Inferior parietal cortex (tissue), 1 donor: ENCODE results near the gene CYB561A3.

Experiments
- DNase-seq: peaks from one replicate; pipeline ENCODE4 v3.0.0-alpha.2; 2016; ENCODE audit errors: extremely low spot score

Gene CYB561A3

GRCh38 chr11:61369372-61370348 lies 8.0 kb upstream of the CYB561A3 start:
- no peak for DNase-seq

- DNase-seq: no peak
Observed at GRCh38 chr11:61368646-61369045, 7.0 kb upstream of the CYB561A3 start.

DNA sequence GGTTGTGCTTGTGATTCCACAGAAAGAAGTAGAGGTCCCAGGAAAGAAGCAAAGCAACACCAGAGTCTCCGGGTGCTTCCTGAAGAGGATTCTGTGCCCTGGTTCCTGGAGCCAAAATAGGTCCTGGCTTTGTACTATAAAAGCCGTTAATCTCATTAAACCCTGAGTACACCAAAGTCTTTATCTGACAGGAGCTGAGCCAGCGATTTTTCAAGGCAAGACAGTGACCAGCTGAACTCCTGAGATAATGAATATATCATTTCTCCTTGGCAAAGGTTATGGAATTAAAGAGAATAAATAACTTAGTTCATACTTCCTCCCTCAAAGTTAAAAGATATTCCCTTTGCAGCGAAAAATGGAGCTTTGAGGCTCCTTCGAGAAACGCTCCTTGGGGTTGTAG lies 5.7 kb upstream of the CYB561A3 start:
- DNase-seq: no peak

DNA sequence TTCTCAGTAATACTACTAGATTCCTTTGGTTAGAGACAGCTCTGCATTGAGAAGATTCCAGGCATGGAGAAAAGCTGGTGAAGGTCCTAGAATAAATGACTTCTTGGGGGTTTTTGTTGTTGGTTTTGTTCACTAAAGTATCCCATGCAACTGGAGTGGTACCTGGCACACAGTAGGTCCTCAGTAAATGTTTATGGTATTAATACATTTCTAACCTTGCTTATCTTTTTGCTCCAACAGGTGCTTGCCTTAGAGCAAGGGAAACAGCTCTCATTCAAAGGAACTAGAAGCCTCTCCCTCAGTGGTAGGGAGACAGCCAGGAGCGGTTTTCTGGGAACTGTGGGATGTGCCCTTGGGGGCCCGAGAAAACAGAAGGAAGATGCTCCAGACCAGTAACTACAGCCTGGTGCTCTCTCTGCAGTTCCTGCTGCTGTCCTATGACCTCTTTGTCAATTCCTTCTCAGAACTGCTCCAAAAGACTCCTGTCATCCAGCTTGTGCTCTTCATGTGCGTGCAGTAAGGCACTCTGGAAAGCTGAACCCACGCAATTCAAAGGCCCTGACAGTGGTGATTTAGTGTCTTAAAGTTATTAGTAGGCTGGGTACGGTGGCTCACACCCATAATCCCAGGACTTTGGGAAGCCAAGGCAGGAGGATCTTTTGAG lies 2.5 kb upstream of the CYB561A3 start:
- no peak for DNase-seq

DNA sequence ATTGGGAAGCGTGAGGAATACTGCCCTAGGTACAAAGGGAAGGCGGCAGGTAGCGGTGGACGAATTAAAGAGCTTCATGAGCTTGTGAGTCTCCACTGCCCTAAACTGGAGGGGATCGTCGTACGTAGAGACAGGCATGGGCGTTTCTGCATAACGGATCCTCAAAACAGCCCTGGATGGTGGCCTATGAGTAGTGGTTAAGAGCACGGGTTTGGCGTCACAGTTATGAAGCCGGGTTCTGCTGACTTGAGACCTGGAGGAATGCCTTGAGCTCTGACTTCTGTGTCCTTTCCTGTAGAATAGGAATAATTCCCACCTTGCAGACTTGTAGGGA lies 827 bp upstream of the CYB561A3 start:
- no peak for DNase-seq

DNA sequence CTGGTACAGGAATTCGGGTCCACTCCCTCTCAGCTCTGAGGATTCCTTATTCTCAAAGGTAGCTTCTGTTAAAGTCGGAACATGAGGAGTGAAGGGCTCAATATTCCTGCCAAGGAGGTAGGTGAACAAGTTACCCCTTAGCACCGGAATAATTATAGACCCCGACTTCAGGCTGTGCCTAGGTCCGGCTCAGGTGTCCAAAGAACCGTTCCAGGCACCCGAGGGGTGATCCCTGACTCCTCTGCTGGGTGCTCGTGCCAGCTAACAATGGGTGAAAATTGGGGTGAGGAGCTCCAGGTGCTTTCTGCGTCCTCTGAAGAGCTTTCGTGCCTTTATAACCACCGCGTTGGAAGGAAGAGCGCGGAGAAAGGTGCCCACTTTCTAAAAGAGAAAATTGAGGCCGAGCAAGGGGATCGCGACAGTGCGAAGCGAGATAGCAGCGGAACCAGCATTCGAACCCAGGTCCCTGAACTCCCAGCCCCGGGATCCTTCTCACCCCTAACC lies 393 bp downstream of the CYB561A3 start:
- no peak for DNase-seq

- DNase-seq: no peak
Observed at GRCh38 chr11:61359516-61359915, 2.2 kb downstream of the CYB561A3 start.

DNA sequence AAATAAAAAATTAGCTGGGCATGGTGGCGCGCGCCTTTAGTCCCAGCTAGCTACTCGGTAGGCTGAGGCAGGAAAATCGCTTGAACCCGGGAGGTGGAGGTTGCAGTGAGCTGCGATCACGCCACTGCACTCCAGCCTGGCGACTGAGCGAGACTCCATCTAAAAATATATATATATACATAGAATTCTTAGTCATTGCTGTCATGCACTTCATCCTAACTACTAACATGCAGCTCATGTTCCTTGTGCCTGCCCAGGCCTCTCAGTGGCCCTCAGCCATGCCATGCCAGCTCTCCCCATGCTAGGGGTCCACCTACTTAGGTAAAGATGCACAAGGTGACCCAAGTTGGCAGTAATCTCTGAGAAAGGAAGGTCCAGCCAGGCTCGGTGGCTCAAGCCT lies 3.1 kb downstream of the CYB561A3 start:
- DNase-seq: no peak

GRCh38 chr11:61357894-61358239 lies 3.8 kb downstream of the CYB561A3 start:
- no peak for DNase-seq

DNA sequence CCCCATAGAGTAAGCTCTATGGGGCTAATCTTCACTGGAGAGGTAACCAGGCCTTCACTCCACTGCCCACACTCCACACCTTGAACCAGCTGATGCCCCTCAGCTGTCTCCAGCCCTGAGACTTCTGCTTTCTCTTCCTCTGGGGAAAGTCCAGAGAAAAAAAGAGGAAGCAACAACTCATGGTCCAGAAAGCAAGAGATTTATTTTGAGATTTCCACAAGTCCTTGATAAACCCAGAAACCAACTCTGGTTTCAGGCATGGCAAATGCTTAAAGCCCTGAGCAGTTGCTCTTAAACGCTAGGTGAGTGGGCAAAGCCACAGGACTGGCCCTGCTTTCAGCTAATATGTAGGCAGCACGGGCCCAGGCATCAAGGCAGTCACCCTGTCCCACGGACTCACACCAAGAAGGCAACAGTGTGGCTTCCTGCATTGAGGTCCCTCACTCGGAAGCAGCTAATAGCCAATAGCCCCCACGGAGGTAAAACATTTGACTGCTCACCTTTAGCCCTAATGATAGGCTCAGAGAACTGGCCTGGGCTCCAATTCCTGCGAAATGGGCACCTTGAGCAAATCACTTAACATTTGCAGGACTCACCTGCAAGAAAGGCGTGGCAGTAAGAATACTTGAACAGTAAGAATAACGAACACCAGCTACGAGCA lies 4.3 kb downstream of the CYB561A3 start:
- no peak for DNase-seq

DNA sequence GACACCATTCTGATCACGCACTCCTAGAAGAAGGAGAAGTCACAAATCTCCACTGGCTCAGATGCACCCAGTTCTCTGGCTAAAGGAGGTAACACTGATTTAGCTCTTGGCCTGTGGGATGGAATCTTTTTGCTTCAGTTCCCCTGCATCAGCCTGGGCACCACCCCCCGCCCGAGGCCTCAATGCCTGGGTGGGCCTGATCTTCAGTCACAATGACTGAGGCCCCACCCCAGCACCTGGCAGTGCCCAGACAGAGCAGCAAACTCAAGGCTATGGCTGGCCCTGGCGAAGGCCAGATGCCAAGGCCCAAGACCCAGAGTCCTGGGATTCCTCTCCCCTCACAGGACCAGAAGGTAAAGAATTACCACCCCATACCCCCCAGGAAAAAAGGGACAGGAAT lies 5.0 kb downstream of the CYB561A3 start:
- no peak for DNase-seq

DNA sequence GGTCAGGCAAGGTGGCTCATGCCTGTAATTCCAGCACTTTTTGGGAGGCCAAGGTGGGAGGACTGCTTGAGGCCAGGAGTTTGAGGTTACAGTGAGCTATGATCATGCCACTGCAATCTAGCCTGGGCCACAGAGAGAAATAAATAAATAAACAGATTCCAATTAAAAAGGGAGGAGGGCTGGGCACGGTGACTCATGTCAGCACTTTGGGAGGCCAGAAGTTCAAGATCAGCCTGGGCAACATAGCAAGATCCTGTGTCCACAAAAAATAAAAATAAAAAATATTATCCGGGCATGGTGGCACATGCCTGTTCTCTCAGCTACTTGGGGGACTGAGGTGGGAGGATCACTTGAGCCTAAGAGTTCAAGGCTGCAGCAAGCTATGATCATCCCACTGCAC lies 7.5 kb downstream of the CYB561A3 start:
- no peak for DNase-seq

DNA sequence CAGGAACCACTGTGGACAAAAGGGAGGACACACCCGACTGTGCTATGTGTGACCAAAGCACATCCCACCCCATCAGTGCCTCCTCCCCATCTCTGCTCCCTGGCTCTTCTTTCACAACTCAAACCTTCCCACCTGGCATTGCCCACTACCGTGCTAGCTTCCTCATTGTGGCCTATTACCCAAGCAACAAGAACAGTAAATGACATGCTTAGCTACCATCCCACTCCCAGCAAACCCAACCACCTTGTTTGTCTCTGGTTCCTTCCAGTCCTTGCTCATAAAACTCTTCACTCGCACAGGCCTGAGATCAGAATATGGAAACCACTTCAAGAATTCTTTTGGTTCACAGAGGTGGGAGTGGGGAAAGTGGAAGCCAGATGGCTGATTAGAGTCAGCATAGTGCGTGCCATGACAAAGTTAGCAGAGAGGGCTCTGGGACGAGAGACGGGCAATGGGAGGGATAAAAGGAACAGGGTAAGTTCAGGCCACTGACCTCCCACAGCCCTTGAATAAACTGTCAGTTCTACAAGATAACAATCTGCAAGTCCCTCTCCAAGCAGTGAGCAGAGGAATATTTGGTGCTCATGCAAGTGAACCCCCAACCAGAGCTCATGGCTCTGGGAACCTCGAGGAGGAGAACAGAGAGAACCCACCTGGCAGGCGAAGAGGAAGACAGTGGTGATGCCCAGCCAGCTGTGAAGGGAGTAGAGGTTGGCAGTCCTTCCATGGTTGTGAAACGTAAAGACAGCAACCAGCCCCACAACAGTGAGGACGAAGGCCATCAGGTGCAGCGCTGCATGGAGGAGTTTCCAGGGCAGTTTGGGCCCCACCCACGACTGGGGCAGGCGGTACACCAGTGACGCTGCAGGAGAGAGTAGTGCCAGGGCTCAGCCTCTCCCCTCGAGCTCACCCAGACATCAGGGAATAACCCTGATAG lies 8.3 kb downstream of the CYB561A3 start:
- DNase-seq: no peak

GRCh38 chr11:61352038-61352437 lies 9.6 kb downstream of the CYB561A3 start:
- no peak for DNase-seq

DNA sequence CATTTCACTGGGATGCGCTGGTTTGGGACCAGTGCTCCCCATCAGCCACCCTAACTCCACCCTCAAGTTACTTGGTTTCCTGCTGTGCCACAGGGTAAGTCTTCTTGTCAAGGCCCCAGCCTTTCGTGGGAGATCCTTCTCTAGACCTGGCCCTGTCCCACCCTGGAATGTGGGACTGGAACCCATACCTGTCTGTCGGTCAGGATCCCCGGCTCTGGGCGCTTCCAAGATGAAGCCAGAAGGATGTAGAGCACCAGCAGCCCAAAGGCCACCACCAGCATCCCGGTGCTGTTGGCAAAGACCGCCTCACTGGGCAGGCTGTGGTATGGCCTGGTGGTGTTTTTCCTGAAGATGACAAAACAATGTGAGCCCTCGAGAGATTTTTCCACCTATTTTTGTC lies 10.9 kb downstream of the CYB561A3 start:
- no peak for DNase-seq

DNA sequence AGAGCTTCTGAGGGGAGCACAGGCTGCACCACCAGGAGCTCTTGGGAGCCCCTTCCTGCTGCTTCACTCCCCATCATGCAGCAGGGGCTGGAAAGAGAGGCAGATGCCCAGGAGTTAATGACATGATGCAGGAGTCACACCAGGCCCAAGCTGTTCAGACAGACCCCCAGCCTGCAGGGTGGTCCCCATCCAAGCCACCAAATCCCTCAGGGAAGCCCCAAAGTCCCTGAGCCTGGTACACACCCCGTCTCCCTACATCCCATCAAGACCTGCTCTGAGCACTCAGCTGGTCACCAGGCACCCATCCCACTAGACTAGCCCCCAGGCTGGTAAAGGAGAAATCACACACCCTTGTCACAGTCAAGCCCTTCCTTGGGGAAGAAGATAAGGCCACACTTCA lies 11.3 kb downstream of the CYB561A3 start:
- DNase-seq: no peak

GRCh38 chr11:61349916-61350315 lies 11.8 kb downstream of the CYB561A3 start:
- DNase-seq: no peak

- DNase-seq: no peak
Observed at GRCh38 chr11:61349189-61349751, 12.4 kb downstream of the CYB561A3 start.

GRCh38 chr11:61347916-61348461 lies 13.7 kb downstream of the CYB561A3 start:
- no peak for DNase-seq

DNA sequence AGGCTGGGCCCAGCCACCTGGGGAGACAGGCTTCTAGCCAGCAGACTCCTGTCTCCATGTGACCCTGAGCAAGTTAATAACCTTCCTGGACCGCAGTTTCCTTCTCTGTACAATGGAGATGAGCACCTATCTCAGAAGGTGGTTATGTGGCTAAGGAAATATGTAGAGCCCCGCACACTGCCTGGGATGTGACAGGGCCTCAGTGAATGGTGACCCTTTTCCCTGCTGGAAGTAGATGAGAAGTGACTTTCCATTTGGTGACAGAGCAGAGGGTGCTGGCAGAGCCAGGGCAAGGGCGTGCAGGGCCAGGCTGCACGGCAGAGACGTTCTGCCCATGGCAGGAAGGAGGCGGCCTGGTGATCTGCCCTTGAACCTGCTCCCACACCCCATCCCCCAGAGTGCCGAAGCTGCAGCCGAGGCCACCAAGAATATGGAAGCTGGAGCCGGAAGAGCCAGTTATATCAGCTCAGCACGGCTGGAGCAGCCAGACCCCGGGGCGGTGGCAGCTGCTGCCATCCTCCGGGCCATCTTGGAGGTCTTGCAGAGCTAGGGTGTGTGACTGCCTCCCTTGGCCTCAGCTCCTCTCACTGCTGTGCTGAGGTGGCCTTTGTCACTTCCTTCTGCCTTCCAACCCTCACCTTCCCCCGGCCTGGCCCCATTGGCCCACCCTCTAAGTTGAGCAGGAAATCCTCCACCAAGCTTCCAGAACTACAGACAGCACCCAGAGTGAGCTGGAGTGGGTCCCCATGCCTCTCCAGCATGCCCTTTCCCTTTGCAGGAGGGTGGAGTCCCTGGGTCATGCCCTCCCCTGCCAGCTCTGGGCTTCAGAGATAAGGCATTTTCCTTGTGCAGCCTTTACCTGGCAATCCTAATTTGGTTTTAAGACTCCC lies 15.5 kb downstream of the CYB561A3 start:
- no peak for DNase-seq
